Measurements from ENCODE around the gene ANKZF1. TPM values are rescaled to one million over a fixed set of nuclear protein-coding genes. Genes with fewer than 3 reads are reported as not detected.
A peak's percentile ranks its signal among the peaks of the same experiment; 100 is the strongest.

ANKZF1 gene
- total RNA-seq, 1 donor from 2014 or later, result 15.8 TPM

GRCh38 chr2:219207884-219208740 lies 21.5 kb upstream of the ANKZF1 start:
- DNase-seq (ENCODE audit: low read depth in 2 of 2), result peak in 1 of 2 donors; percentile 49

GRCh38 chr2:219209236-219210195 lies 20.1 kb upstream of the ANKZF1 start:
- DNase-seq (ENCODE audit: low read depth in 2 of 2), result no peak

- no peak for DNase-seq (ENCODE audit: low read depth in 2 of 2)
Measured at GRCh38 chr2:219210196-219210885, 19.3 kb upstream of the ANKZF1 start.

- DNase-seq (ENCODE audit: low read depth in 2 of 2), result no peak
Measured at GRCh38 chr2:219210886-219211362, 18.7 kb upstream of the ANKZF1 start.

GRCh38 chr2:219213026-219213415 lies 16.6 kb upstream of the ANKZF1 start:
- DNase-seq (ENCODE audit: low read depth in 2 of 2), result no peak

- DNase-seq (ENCODE audit: low read depth in 2 of 2), result no peak
Measured at GRCh38 chr2:219213486-219214071, 16.0 kb upstream of the ANKZF1 start.

GRCh38 chr2:219214141-219214540 lies 15.5 kb upstream of the ANKZF1 start:
- DNase-seq (ENCODE audit: low read depth in 2 of 2), result no peak

GRCh38 chr2:219214786-219215185 lies 14.8 kb upstream of the ANKZF1 start:
- DNase-seq (ENCODE audit: low read depth in 2 of 2), result no peak

- DNase-seq (ENCODE audit: low read depth in 2 of 2), result no peak
Measured at GRCh38 chr2:219215871-219216534, 13.6 kb upstream of the ANKZF1 start.

- no peak for DNase-seq (ENCODE audit: low read depth in 2 of 2)
Measured at GRCh38 chr2:219216535-219216915, 13.1 kb upstream of the ANKZF1 start.

- DNase-seq (ENCODE audit: low read depth in 2 of 2), result peak in 1 of 2 donors; percentile 79
Measured at GRCh38 chr2:219218217-219218731, 11.3 kb upstream of the ANKZF1 start.

GRCh38 chr2:219218732-219219701 lies 10.6 kb upstream of the ANKZF1 start, which contains the start of gene ABCB6:
Gene ABCB6, minus strand, starts transcription at chr2:219218958. Its CDS starts 285 bp downstream, at chr2:219218673.
- peak; percentile 83 to 93 for DNase-seq (ENCODE audit: low read depth in 2 of 2)

- no peak for DNase-seq (ENCODE audit: low read depth in 2 of 2)
Measured at GRCh38 chr2:219219784-219220532, 9.6 kb upstream of the ANKZF1 start.

- DNase-seq (ENCODE audit: low read depth in 2 of 2), result no peak
Measured at GRCh38 chr2:219220652-219221402, 8.8 kb upstream of the ANKZF1 start.

- no peak for DNase-seq (ENCODE audit: low read depth in 2 of 2)
Measured at GRCh38 chr2:219221957-219222518, 7.6 kb upstream of the ANKZF1 start.

GRCh38 chr2:219223831-219224610 lies 5.6 kb upstream of the ANKZF1 start:
- no peak for DNase-seq (ENCODE audit: low read depth in 2 of 2)
